ENCODE results near the gene FALEC. TPM values are rescaled to one million over a fixed set of nuclear protein-coding genes. Genes with fewer than 3 reads are reported as not detected.
A peak's percentile ranks its signal among the peaks of the same experiment; 100 is the strongest.

Gene FALEC
- total RNA-seq, 1 donor from 2014 or later = 0.43 TPM

- peak overlapping the region; percentile 39 for H3K4me2 ChIP-seq (ENCODE audit: low read length)
- H3K4me1 ChIP-seq (ENCODE audit: insufficient read depth, low read length) = peaks cover 9% of the 10 kb centered on the region
- no peaks in the 10 kb centered on the region for H3K9me3 ChIP-seq (ENCODE audit: insufficient read depth, low read depth, low read length)
- H3K27me3 ChIP-seq (ENCODE audit: insufficient read depth, low read length) = no peaks in the 10 kb centered on the region
- H3K36me3 Mint-ChIP-seq (ENCODE audit: low read depth, unreplicated experiment) = no peaks in the 10 kb centered on the region
- DNase-seq (ENCODE audit: low read depth) (peak; percentile 32), FAIRE-seq (no peak)
- H3K4me1 Mint-ChIP-seq (ENCODE audit: low read depth, unreplicated experiment) = peaks cover 21% of the 10 kb centered on the region
- no peak overlapping the region for H3K27ac Mint-ChIP-seq (ENCODE audit: unreplicated experiment)
- H3K4me3 Mint-ChIP-seq (ENCODE audit: unreplicated experiment) = no peak overlapping the region
- H4K20me1 ChIP-seq (ENCODE audit: insufficient read depth, low read length) = no peaks in the 10 kb centered on the region
- no peaks in the 10 kb centered on the region for H3K79me2 ChIP-seq (ENCODE audit: insufficient read depth, low read length)
- no peak overlapping the region for H2AFZ ChIP-seq (ENCODE audit: low read depth, low read length)
- H3K9me3 Mint-ChIP-seq (ENCODE audit: unreplicated experiment) = no peaks in the 10 kb centered on the region
- H3K27me3 Mint-ChIP-seq (ENCODE audit: low read depth, unreplicated experiment) = no peaks in the 10 kb centered on the region
- no peak for TF ChIP-seq EZH2 (IDR thresholded peaks at IDR 0.05; ENCODE audit: insufficient read depth, low read length)
- no peak for TF ChIP-seq CTCF (IDR thresholded peaks at IDR 0.05; ENCODE audit: insufficient read depth, low read depth, low read length)
- H3K9ac ChIP-seq (ENCODE audit: low read length) = no peak overlapping the region
- no peaks in the 10 kb centered on the region for H3K36me3 ChIP-seq (ENCODE audit: insufficient read depth, low read length)
- no peak overlapping the region for H3K27ac ChIP-seq (ENCODE audit: low read depth, low read length)
- no peak overlapping the region for H3K4me3 ChIP-seq (ENCODE audit: insufficient read depth, low read depth, low read length)
These were observed 37.8 kb upstream of the FALEC start for GRCh38 chr1:150477733-150478132.

- Histone ChIP-seq H3K27me3 (ENCODE audit: insufficient read depth, low read length) (no peaks in the 10 kb centered on the region), H3K27ac (ENCODE audit: low read depth, low read length) (no peak overlapping the region), H3K4me1 (ENCODE audit: insufficient read depth, low read length) (peaks cover 9% of the 10 kb centered on the region), H3K9me3 (ENCODE audit: insufficient read depth, low read depth, low read length) (no peaks in the 10 kb centered on the region), H4K20me1 (ENCODE audit: insufficient read depth, low read length) (no peaks in the 10 kb centered on the region), H3K79me2 (ENCODE audit: insufficient read depth, low read length) (no peaks in the 10 kb centered on the region), H3K4me2 (ENCODE audit: low read length) (no peak overlapping the region), H3K4me3 (ENCODE audit: insufficient read depth, low read depth, low read length) (no peak overlapping the region), H3K9ac (ENCODE audit: low read length) (no peak overlapping the region), H3K36me3 (ENCODE audit: insufficient read depth, low read length) (no peaks in the 10 kb centered on the region), H2AFZ (ENCODE audit: low read depth, low read length) (no peak overlapping the region)
- Mint-ChIP-seq H3K4me1 (ENCODE audit: low read depth, unreplicated experiment) (peaks cover 21% of the 10 kb centered on the region), H3K4me3 (ENCODE audit: unreplicated experiment) (no peak overlapping the region), H3K27ac (ENCODE audit: unreplicated experiment) (no peak overlapping the region), H3K27me3 (ENCODE audit: low read depth, unreplicated experiment) (no peaks in the 10 kb centered on the region), H3K36me3 (ENCODE audit: low read depth, unreplicated experiment) (no peaks in the 10 kb centered on the region), H3K9me3 (ENCODE audit: unreplicated experiment) (no peaks in the 10 kb centered on the region)
- FAIRE-seq (no peak), DNase-seq (ENCODE audit: low read depth) (no peak)
- TF ChIP-seq EZH2 (IDR thresholded peaks at IDR 0.05; ENCODE audit: insufficient read depth, low read length) (no peak), CTCF (IDR thresholded peaks at IDR 0.05; ENCODE audit: insufficient read depth, low read depth, low read length) (no peak)
These were observed 36.2 kb upstream of the FALEC start for GRCh38 chr1:150479370-150479769.

GRCh38 chr1:150479927-150480352 lies 35.6 kb upstream of the FALEC start:
- Histone ChIP-seq H2AFZ (ENCODE audit: low read depth, low read length) (no peak overlapping the region), H3K9me3 (ENCODE audit: insufficient read depth, low read depth, low read length) (no peaks in the 10 kb centered on the region), H3K4me1 (ENCODE audit: insufficient read depth, low read length) (peaks cover 9% of the 10 kb centered on the region), H3K79me2 (ENCODE audit: insufficient read depth, low read length) (no peaks in the 10 kb centered on the region), H3K9ac (ENCODE audit: low read length) (no peak overlapping the region), H3K36me3 (ENCODE audit: insufficient read depth, low read length) (no peaks in the 10 kb centered on the region), H3K27me3 (ENCODE audit: insufficient read depth, low read length) (no peaks in the 10 kb centered on the region), H3K27ac (ENCODE audit: low read depth, low read length) (no peak overlapping the region), H4K20me1 (ENCODE audit: insufficient read depth, low read length) (no peaks in the 10 kb centered on the region), H3K4me3 (ENCODE audit: insufficient read depth, low read depth, low read length) (no peak overlapping the region), H3K4me2 (ENCODE audit: low read length) (no peak overlapping the region)
- no peak overlapping the region for H3K4me3 Mint-ChIP-seq (ENCODE audit: unreplicated experiment)
- no peaks in the 10 kb centered on the region for H3K27me3 Mint-ChIP-seq (ENCODE audit: low read depth, unreplicated experiment)
- peak overlapping the region; percentile 71 for H3K27ac Mint-ChIP-seq (ENCODE audit: unreplicated experiment)
- DNase-seq (ENCODE audit: low read depth) = no peak
- H3K4me1 Mint-ChIP-seq (ENCODE audit: low read depth, unreplicated experiment) = peaks cover 17% of the 10 kb centered on the region
- H3K9me3 Mint-ChIP-seq (ENCODE audit: unreplicated experiment) = no peaks in the 10 kb centered on the region
- FAIRE-seq = no peak
- H3K36me3 Mint-ChIP-seq (ENCODE audit: low read depth, unreplicated experiment) = no peaks in the 10 kb centered on the region
- TF ChIP-seq CTCF (IDR thresholded peaks at IDR 0.05; ENCODE audit: insufficient read depth, low read depth, low read length) (no peak), EZH2 (IDR thresholded peaks at IDR 0.05; ENCODE audit: insufficient read depth, low read length) (no peak)
